ENCODE data around the gene MRPL4. TPM values are rescaled to one million over a fixed set of nuclear protein-coding genes. Genes with fewer than 3 reads are reported as not detected.

Gene MRPL4
- polyA plus RNA-seq, 1 of the 3 experiments (the other 2 are of a cell fraction): 110 TPM

DNA sequence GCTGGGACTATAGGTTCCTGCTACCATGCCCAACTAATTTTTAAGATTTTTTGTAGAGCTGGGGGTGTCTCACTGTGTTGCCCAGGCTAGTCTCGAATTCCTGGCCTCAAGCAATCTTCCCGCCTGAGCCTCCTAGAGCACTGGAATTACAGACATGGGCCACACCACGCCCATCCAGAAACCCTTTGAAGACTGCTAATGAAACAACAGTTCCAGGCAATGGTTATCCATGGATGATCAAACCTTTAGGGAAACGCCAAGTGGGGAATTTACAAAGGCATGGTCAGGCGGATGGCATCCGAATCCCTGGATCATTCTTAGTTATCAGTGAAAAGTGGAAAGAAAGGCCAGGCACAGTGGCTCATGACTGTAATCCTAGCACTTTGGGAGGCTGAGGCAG, 40.3 kb upstream of the MRPL4 start (continued):
- TF ChIP-seq, protein P1, sequence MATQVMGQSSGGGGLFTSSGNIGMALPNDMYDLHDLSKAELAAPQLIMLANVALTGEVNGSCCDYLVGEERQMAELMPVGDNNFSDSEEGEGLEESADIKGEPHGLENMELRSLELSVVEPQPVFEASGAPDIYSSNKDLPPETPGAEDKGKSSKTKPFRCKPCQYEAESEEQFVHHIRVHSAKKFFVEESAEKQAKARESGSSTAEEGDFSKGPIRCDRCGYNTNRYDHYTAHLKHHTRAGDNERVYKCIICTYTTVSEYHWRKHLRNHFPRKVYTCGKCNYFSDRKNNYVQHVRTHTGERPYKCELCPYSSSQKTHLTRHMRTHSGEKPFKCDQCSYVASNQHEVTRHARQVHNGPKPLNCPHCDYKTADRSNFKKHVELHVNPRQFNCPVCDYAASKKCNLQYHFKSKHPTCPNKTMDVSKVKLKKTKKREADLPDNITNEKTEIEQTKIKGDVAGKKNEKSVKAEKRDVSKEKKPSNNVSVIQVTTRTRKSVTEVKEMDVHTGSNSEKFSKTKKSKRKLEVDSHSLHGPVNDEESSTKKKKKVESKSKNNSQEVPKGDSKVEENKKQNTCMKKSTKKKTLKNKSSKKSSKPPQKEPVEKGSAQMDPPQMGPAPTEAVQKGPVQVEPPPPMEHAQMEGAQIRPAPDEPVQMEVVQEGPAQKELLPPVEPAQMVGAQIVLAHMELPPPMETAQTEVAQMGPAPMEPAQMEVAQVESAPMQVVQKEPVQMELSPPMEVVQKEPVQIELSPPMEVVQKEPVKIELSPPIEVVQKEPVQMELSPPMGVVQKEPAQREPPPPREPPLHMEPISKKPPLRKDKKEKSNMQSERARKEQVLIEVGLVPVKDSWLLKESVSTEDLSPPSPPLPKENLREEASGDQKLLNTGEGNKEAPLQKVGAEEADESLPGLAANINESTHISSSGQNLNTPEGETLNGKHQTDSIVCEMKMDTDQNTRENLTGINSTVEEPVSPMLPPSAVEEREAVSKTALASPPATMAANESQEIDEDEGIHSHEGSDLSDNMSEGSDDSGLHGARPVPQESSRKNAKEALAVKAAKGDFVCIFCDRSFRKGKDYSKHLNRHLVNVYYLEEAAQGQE (IDR thresholded peaks at IDR 0.05; ENCODE audit: low read depth, low read length): no peak
- TF ChIP-seq FOSL2 (IDR thresholded peaks at IDR 0.05; ENCODE audit: borderline replicate concordance, low read depth) (no peak), RCOR1 (IDR thresholded peaks at IDR 0.05; ENCODE audit: low read length) (no peak), RXRA (IDR thresholded peaks at IDR 0.05; ENCODE audit: borderline replicate concordance, low read depth) (no peak), CHD2 (IDR thresholded peaks at IDR 0.05; ENCODE audit: low read length, partially characterized antibody) (no peak), MXI1 (IDR thresholded peaks at IDR 0.05; ENCODE audit: low read depth, low read length) (no peak)

DNA sequence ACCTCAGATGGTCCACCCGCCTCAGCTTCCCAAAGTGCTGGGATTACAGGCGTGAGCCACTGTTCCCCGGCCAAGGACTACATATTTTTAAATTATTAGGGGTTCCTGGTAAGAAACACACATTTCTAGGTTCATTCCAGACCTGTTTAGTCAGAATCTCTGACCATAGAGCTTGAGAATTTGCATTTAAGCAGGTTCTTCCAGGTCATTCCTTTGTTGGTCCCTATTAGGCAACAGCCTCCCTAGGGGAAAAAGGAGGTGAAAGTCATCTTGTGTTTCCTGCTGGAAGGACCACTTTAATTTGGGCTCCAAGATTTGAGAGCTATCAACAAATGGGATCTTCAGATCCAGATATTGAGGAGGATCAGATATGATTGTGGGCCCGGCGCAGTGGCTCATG, 37.2 kb upstream of the MRPL4 start:
- ChIA-PET CTCF (interaction anchor here (1.2 kb wide), 1 partner anchor 12 kb away, joined by 4 read pairs; no protein-coding TSS in a partner anchor), POLR2A (no interaction called here)
- Histone ChIP-seq H3K4me3 (ENCODE audit: low read depth in 2 of 2, low read length in 1 of 2) (no peak overlapping the region), H3K4me2 (no peak overlapping the region), H3K9me3 (no peaks in the 10 kb centered on the region), H2AFZ (ENCODE audit: low read depth) (no peak overlapping the region), H3K79me2 (ENCODE audit: insufficient read depth) (no peaks in the 10 kb centered on the region), H3K27me3 (ENCODE audit: insufficient read depth) (no peaks in the 10 kb centered on the region), H3K4me1 (ENCODE audit: control insufficient read depth in 1 of 2, insufficient read depth in 2 of 2, low read depth in 1 of 2, low read length in 1 of 2) (no peaks in the 10 kb centered on the region), H3K9ac (no peak overlapping the region), H4K20me1 (ENCODE audit: insufficient read depth) (no peaks in the 10 kb centered on the region), H3K36me3 (replicated peaks in 1 of 2; ENCODE audit: control insufficient read depth in 1 of 2, insufficient read depth in 2 of 2, low read length in 1 of 2) (no peaks in the 10 kb centered on the region), H3F3A (replicated peaks; ENCODE audit: insufficient read depth) (no peaks in the 10 kb centered on the region), H3K27ac (ENCODE audit: low read depth in 2 of 2, low read length in 1 of 2) (no peak overlapping the region), H3K9me2 (no peaks in the 10 kb centered on the region)
- TF ChIP-seq, protein P2, sequence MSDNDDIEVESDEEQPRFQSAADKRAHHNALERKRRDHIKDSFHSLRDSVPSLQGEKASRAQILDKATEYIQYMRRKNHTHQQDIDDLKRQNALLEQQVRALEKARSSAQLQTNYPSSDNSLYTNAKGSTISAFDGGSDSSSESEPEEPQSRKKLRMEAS (IDR thresholded peaks at IDR 0.05; ENCODE audit: low read depth): no peak
- TF ChIP-seq CHD2 (IDR thresholded peaks at IDR 0.05; ENCODE audit: low read length, partially characterized antibody) (no peak), MEF2A (IDR thresholded peaks at IDR 0.05; ENCODE audit: borderline replicate concordance, low read depth) (no peak), MXI1 (IDR thresholded peaks at IDR 0.05; ENCODE audit: low read depth, low read length) (no peak), RAD21 (IDR thresholded peaks at IDR 0.05; ENCODE audit: low read length) (no peak), NFIC (IDR thresholded peaks at IDR 0.05; ENCODE audit: borderline replicate concordance) (no peak), SIN3A (IDR thresholded peaks at IDR 0.05; ENCODE audit: borderline replicate concordance, low read depth, low read length) (no peak), RCOR1 (IDR thresholded peaks at IDR 0.05; ENCODE audit: low read length) (no peak), TEAD4 (IDR thresholded peaks at IDR 0.05; ENCODE audit: borderline replicate concordance, insufficient read depth) (no peak), GATA2 (CRISPR knock-in tag; IDR thresholded peaks at IDR 0.05) (no peak), RFX5 (IDR thresholded peaks at IDR 0.05; ENCODE audit: low read length) (no peak), YY1 (IDR thresholded peaks at IDR 0.05; ENCODE audit: low read depth) (no peak)
- TF ChIP-seq, protein P3, sequence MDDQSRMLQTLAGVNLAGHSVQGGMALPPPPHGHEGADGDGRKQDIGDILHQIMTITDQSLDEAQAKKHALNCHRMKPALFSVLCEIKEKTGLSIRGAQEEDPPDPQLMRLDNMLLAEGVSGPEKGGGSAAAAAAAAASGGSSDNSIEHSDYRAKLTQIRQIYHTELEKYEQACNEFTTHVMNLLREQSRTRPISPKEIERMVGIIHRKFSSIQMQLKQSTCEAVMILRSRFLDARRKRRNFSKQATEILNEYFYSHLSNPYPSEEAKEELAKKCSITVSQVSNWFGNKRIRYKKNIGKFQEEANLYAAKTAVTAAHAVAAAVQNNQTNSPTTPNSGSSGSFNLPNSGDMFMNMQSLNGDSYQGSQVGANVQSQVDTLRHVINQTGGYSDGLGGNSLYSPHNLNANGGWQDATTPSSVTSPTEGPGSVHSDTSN (IDR thresholded peaks at IDR 0.05): no peak
- TF ChIP-seq, protein P4, sequence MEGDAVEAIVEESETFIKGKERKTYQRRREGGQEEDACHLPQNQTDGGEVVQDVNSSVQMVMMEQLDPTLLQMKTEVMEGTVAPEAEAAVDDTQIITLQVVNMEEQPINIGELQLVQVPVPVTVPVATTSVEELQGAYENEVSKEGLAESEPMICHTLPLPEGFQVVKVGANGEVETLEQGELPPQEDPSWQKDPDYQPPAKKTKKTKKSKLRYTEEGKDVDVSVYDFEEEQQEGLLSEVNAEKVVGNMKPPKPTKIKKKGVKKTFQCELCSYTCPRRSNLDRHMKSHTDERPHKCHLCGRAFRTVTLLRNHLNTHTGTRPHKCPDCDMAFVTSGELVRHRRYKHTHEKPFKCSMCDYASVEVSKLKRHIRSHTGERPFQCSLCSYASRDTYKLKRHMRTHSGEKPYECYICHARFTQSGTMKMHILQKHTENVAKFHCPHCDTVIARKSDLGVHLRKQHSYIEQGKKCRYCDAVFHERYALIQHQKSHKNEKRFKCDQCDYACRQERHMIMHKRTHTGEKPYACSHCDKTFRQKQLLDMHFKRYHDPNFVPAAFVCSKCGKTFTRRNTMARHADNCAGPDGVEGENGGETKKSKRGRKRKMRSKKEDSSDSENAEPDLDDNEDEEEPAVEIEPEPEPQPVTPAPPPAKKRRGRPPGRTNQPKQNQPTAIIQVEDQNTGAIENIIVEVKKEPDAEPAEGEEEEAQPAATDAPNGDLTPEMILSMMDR (IDR thresholded peaks at IDR 0.05): no peak
- TF ChIP-seq, protein P5, sequence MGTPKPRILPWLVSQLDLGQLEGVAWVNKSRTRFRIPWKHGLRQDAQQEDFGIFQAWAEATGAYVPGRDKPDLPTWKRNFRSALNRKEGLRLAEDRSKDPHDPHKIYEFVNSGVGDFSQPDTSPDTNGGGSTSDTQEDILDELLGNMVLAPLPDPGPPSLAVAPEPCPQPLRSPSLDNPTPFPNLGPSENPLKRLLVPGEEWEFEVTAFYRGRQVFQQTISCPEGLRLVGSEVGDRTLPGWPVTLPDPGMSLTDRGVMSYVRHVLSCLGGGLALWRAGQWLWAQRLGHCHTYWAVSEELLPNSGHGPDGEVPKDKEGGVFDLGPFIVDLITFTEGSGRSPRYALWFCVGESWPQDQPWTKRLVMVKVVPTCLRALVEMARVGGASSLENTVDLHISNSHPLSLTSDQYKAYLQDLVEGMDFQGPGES (IDR thresholded peaks at IDR 0.05; ENCODE audit: low read depth, low read length): no peak
- TF ChIP-seq, protein P1 (IDR thresholded peaks at IDR 0.05; ENCODE audit: low read depth, low read length): no peak
- 94% methylated on average over 5 of the region's 5 CpGs for WGBS (ENCODE audit: low lambda C conversion rate)
- no peak for DNase-seq
